NT2/D1 (cell line): ENCODE data around the gene RBM25.

Experiments
- SUZ12 ChIP-seq: IDR thresholded peaks from 2 replicates; pipeline ENCODE4 v1.6.1; 2011; ENCODE audit not compliant: insufficient read length, insufficient read depth; ENCODE audit errors: extremely low read depth
- YY1 ChIP-seq: IDR thresholded peaks from 2 replicates; pipeline ENCODE4 v1.6.1; 2011; ENCODE audit not compliant: insufficient read length, insufficient read depth
- ZNF274 ChIP-seq: IDR thresholded peaks from 2 replicates; pipeline ENCODE4 v1.6.1; 2011; ENCODE audit warnings: mild to moderate bottlenecking, low read depth, low read length

DNA sequence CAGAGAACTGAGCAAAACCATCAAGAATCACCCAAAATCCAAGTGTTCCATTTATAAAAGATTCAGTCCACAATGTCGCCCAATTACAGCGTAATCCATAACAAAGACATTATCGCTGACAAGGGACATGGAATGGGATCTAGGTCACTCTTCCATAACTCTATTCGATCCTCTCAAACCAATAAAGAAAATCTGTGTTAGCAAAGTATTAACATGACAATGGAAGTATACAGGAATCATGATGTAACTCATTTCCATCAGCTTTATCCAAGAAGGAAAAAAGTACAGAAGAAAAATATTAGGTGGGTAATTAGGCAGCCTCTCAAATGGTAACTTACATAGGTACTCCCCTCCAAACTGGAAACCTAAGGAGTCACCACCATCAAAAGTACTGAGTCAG lies 36.3 kb upstream of the RBM25 start:
- no peak for TF ChIP-seq ZNF274
- TF ChIP-seq YY1 = no peak
- no peak for TF ChIP-seq SUZ12
